GM10847 (cell line): ENCODE measurements around the gene PLIN1.

Experiments used
- POLR2A ChIP-seq: IDR thresholded peaks from 2 replicates; pipeline ENCODE4 v1.6.1; 2011; ENCODE audit not compliant: insufficient read length; ENCODE audit errors: extremely low read depth

Gene PLIN1

DNA sequence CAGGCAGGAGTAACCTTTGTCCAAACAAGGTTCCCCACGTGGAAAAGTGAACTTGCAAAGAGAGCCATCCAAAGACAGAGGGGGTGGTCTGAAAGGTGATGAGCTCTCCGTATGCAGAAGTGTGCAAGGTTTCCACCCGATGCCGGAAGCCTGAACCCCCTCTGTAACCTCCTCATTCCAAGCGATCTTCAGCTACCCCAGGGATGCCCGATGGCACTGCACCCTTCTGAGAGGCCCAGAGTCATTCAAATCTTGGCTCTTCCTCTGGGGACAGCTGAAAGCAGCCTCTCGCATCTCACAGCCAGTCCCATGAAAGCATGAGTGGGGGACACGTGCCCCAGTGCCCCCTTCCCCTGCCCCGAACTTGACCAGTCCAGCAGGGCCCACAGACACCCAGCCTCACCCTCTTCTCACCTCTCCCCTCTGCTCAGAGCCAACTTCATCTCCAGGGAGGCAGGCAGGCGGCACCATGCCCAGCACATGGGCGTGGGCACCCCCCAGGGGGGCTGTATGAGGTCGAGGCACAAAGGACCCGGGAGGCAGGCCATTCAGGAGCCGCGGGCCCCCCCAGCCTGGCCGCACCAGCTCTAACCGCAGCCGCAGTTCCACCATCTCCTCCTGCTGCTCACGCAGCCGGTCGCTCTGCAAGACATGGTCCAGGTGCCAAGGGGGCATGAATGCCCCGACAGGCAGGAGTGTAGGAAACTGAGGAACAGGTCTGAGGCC is 32.6 kb downstream of the PLIN1 start:
- TF ChIP-seq POLR2A = no peak

DNA sequence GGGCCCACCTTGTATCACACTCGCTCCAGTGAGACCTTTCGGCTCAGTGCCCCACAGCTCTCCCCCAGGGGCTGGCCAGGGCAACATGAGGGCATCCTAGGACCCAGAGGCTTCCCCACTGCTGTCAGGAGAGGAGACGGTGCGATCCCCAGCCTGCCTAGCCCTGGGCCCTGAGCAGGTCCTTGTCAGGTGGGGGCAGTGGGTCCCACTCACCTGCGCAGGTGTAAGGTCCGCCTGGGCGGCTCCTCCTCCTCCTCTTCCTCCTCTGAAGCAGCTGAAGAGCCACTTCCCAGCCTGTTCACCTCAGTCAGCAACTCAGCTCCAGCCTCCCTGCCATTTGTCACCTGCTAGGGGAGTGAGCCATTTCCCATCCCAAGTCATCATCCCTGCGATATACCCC is 33.5 kb downstream of the PLIN1 start:
- no peak for TF ChIP-seq POLR2A

DNA sequence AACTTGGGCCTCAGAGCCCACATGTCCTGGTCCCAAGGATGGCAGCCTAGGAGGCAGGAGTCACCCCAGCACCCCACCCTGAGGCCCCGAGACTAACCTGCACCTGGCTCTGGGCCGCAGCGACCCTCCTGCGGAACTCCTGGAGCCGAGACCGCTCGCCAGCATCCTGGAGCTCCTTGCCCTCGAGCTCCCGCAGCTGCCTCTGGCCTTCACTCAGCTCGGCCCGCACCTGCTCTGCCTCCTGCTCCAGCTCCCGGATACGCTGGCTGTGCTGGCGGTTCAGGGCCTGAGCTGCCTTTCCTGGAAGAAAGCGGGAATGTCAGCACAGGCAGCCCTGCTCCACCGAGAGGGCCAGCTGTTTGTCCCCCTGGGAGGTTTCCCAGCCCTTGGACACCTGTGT is 37.1 kb downstream of the PLIN1 start:
- TF ChIP-seq POLR2A = no peak

DNA sequence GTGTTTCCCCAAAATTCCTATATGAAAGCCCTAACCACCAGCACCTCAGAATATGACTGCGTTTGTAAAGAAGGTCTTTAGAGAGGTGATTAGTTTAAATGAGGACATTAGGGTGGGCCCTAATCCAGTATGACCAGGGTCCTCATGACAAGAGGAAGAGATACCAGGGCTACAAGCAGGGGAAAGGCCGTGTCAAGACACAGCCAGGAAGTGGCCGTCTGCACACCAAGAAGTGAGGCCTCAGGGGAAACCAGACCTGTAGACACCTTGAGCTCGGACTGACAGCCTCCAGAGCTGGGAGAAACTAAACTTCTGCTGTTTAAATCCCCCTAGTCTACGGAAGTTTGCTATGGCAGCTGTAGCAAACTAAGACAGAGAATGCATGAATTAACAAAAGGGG is 38.1 kb downstream of the PLIN1 start:
- no peak for TF ChIP-seq POLR2A

DNA sequence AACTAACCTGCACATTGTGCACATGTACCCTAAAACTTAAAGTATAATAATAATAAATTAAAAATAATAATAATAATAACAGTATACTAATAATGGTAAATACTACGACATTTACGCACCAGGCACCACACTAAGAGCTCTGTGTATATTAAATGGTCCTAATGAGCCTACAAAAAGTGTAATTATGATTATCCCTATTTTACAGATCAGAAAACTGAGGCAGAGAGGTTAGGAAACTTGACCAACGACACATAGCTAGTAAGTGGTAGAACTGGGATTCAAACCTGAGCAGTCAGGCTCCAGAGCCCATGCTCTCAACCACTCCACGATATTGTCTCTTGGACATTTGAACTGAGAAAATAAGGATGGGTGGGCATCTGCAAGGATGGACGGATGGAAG is 38.9 kb downstream of the PLIN1 start:
- no peak for TF ChIP-seq POLR2A

DNA sequence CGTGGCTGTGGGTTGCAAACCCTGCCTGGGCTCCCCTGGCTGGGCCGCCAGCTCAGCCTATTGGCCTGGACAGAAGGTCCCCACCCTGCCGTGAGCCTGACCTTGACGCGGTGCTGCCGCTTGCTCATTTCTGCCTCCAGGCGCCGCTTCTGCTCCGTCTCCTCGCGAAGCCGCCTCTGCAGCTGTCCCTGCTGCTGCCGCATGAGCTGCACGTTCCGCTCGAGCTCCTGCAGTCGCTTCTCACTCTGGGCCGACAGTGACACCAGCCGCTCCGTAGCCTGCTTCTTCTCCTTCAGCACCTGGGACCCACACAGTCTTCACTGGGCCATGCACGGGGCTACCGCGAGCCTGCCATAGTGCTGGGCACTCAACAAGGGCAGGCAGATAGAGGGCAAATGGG is 45.6 kb downstream of the PLIN1 start:
- TF ChIP-seq POLR2A = no peak

DNA sequence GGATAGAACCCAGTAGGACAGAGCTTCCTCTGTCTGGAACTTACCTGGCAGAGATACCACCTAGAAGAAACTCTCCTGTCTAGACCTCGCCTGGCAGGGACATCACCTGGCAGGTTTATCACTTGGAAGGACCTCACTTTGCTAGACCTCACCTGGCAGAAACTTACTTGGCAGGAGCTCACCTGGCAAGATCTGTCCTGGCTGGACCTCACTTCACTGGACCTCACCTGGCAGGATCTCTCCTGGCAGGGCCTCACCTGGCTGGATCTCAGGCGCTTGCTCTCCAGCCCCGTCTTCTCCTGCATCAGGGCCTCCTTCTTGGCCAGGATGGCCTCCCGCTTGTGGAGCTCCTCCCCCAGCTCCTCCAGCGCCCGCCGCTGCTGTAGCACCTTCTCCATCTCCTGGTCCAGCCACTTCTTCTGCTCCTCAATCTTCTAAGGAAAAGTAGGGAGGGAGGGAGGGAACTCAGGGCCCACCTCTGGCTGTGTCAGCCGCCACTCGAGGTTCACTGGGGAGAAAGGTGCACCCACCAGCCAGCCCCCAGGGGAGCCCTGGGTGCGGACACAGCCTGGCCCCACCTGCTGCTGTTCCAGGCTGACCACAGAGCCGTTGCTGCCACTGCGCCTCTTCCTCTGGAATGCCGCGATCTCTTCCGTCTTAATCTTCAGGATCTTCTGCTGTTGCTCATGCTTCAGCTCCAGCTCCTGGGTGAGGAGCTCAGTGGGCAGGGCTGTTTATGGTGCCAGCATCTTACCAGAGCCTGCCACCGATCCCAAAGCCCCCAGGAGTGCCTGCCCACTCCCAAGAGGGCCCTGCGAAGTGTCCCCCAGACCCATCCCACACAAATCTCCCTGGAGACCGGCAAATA is 46.4 kb downstream of the PLIN1 start:
- TF ChIP-seq POLR2A = no peak

DNA sequence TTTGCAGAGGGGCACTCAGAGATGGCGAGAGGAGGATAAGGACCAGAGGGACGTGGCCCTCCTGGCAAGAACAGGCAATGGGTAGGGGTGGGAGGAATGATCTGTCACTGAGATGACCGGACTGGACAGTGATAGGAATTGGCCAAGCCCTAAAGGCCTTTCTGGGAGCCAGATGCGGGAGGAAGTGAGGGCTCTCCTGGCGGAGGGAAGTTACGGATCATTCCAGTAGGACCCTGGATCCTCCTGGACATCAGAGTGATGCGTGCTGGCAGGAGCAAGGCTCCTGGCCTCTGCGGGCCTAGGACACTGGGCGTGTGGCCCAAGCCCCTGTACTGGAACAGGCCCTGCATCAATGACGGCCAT is 47.3 kb downstream of the PLIN1 start:
- TF ChIP-seq POLR2A = no peak

DNA sequence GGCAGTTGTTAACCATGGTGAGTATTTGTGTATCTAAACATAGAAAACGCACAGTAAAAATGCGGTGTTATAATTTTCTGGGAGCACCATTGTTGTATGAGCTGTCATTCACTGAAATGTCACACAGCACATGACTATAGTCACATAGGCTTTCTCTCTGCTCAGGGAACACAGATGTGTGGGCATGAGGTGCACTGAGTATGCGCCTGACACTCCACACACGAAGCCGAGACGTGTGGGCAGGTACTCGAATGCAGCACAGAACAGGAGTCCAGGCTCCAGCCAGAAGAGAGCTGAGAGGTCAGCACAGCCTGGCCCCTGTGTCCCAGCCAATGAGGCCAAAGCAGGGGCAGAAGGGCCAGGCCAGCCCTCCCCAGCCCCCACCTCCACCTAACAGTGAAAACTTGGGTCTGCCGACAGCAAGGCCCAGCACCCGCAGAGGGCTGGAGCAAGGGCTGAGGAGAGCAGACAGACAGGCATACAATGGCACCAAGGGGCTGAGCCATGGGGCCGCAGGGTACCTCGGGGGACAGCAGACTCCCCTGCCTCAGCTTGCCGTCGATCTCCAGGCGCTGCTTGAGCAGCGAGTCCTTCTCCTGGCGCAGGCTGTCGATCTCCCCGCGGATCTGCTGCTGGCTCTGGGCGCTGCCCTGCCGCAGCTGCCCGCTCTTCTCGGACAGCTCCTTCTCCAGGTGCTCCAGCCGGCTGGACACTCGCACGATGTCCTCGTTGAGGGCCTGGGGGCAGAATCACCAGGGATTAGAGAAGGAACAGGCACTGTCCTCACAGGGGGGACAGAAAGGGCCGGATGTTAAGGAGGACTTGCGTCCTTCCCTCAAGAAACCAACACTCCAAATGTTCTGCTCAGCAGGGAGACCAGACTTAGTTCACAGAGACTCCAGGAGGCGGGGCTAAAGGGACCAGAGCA is 47.9 kb downstream of the PLIN1 start:
- TF ChIP-seq POLR2A = no peak

DNA sequence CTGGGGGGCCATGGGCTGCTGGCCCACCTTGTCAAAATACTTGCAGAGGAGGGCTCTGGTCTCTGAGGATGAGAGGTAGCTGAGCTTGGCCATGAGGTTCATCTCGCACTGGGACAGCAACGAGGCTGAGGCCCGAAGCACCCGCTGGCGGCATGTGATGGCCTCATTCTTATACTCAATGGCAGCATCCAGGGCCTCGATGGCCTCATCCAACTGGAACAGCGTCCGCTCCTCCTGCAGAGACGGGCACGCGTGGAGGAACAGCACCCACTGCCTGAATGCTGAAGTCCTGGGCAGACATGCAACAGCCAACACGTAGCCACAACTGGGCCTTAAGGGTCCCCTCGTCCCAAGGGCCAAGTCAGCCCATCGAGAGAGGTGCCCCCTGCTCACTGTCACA is 48.9 kb downstream of the PLIN1 start:
- TF ChIP-seq POLR2A = no peak

DNA sequence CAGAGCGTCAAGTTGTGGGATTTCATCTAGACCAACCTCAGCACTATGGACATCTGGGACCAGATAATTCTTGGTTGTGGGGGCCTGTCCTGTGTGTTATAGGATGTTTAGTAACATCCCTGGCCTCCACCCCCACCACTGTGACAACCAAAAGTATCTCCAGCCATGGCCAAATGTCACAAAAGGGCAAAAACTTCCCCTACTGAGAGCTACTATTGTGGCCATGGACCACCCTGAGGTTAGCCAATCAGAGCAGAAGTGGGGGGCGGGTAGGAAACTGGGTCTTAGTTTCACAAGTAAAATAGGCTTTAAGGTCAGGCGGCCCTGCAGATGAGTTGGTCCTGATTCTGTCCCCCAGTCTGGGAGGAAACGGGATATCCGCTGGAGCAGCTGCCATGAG is 49.3 kb downstream of the PLIN1 start:
- no peak for TF ChIP-seq POLR2A

DNA sequence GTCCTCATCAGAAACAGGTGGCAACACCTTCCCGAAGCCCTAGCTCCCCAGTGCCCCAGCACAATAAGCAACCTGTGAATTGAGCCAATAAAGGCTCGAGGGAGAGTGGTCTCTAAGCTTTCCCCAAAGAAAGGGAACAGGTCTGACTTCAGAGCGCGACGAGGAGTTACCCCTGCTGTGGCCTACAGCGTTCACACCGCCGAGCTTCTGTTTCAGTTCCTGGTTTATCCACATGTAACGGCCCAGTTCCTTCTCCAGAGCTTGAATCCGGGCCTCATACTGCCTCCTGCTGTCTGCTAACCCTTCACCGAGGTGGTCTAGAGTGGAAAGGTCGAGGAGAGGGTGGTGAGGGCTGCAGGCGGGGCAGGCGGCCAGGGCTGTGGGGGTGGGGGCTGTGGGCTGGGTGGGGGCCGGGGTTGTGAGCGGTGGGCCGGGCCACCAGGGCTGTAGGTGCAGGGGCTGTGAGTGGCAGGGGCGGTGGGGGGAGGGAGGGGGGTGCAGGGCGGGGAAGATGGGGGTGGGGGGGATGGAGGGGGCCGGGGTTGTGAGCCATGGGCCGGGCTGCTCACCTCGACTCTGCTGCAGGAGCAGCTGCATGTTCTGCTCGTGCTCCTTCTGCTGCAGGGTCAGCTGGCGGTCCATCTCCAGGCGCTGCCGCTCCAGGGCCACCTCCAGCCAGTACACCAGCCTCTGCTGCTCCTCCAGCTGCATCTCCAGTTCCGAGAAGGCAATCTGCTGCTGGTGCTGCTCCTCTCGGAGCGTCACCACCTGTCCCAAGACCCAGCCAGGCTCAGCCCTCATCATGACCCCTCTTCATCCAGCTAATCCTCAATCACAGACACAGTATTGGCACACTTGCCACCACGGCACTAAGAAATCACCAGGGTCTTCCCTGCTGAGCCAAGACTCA is 50.1 kb downstream of the PLIN1 start:
- TF ChIP-seq POLR2A = no peak

DNA sequence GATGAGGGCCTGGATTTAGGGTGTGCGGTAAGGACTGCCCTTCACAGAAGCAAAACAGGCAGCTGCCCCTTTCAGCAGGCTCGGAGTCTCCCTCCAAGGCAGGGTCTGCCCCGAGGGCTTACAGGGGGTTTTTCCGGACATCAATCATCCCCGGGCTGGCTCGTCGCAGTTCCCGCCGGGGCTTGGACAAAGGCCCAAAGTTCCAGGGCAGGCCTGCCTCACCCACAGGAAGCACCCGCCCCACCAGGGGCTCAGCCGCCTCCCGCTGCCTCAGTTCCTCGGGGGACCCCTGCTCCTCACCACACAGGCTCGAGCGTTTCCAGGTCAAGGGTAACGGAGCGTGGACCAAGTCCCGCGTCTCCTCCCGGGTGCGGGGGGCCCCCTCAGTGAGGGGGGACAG is 50.9 kb downstream of the PLIN1 start:
- no peak for TF ChIP-seq POLR2A

DNA sequence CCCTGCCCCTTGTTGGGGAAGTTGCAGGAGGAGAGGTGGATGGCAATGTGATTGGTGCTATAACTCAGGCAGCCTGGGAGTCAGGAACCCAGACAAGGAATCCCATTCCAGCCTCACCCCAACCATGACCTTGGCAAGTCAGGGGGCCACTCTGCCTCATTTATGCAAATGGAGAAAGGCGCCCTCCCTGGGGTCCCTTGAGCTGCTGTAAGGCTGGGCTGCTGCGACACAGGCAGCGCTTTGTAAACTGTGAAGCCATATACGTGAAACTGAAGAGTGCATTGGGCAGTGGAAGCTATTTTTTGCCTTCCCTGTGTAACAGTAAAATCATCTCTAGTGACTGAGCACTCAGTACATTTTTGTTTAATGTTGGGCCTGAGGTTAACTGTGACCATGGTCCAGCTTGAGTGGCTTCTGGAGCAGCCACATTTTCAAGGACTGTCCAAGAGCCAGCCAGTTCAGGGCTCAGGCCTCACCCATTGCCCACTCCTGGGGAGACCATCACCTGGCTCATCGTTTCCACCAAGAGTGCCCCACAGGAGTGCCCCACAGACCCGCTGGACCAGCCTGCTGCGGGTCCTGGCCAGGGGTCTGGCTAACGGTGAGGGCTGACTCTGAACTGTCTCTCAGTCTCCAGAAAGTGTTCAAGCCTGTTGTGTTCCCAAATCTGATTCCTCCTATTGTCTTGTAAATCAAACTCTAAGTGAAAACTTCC is 51.8 kb downstream of the PLIN1 start:
- no peak for TF ChIP-seq POLR2A
